HepG2 (cell line): ENCODE measurements around the gene RPL32. TPM values are rescaled to one million over a fixed set of nuclear protein-coding genes. Genes with fewer than 3 reads are reported as not detected.
A peak's percentile ranks its signal among the peaks of the same experiment; 100 is the strongest.

Source experiments
- HBP1 ChIP-seq: IDR thresholded peaks from 2 replicates; pipeline ENCODE4 v1.6.1; 2016; ENCODE audit warnings: low read depth, control low read depth
- KLF13 ChIP-seq: sonication (generic); formaldehyde crosslinking; IDR thresholded peaks from 2 replicates; pipeline ENCODE4 v1.4.0; 2020; ENCODE audit warnings: mild to moderate bottlenecking, missing genetic modification reagents
- MXD1 ChIP-seq: sonication (generic); formaldehyde crosslinking; IDR thresholded peaks from 2 replicates; pipeline ENCODE4 v1.4.0; 2020; ENCODE audit warnings: mild to moderate bottlenecking, missing genetic modification reagents
- NFYC ChIP-seq: IDR thresholded peaks from 2 replicates; pipeline ENCODE4 v1.6.1; 2016; ENCODE audit warnings: missing genetic modification reagents, missing compliant biosample characterization
- NR2F1 ChIP-seq, 2 experiments: fragments of 450-650 bp in 1 of 2; formaldehyde crosslinking in 1 of 2; IDR thresholded peaks; 2 replicates each; pipeline versions ENCODE4 v1.5.0 to v1.6.1; 2016 to 2020; ENCODE audit warnings: mild to moderate bottlenecking in 1 of 2, missing compliant biosample characterization in 1 of 2, missing genetic modification reagents in 1 of 2, moderate library complexity in 1 of 2
- PRPF4 ChIP-seq: fragments of 200-400 bp; formaldehyde crosslinking; IDR thresholded peaks from 2 replicates; pipeline ENCODE4 v1.6.1; 2016; ENCODE audit warnings: low read length, low read depth; ENCODE audit not compliant: poor library complexity, severe bottlenecking
- RAD21 ChIP-seq: fragments of 450-650 bp; formaldehyde crosslinking; IDR thresholded peaks from 2 replicates; pipeline ENCODE4 v1.5.0; 2020; ENCODE audit warnings: mild to moderate bottlenecking
- RBFOX2 ChIP-seq: fragments of 200-400 bp; formaldehyde crosslinking; IDR thresholded peaks from 2 replicates; pipeline ENCODE4 v1.6.1; 2017; ENCODE audit warnings: low read depth, mild to moderate bottlenecking, low read length
- RFXAP ChIP-seq: sonication (generic); formaldehyde crosslinking; IDR thresholded peaks from 2 replicates; pipeline ENCODE4 v1.4.0; 2020; ENCODE audit warnings: missing genetic modification reagents, borderline replicate concordance
- SMARCC2 ChIP-seq: fragments of 450-650 bp; IDR thresholded peaks from 2 replicates; pipeline ENCODE4 v1.6.1; 2017; ENCODE audit warnings: antibody characterized with exemption, mild to moderate bottlenecking
- SP4 ChIP-seq: sonication (generic); formaldehyde crosslinking; IDR thresholded peaks from 2 replicates; pipeline ENCODE4 v1.8.1; 2023; ENCODE audit warnings: mild to moderate bottlenecking, missing genetic modification reagents
- TBP ChIP-seq: sonication (generic); formaldehyde crosslinking; IDR thresholded peaks from 2 replicates; pipeline ENCODE4 v1.5.0; 2020; ENCODE audit warnings: missing genetic modification reagents
- TFDP2 ChIP-seq: sonication (generic); formaldehyde crosslinking; IDR thresholded peaks from 2 replicates; pipeline ENCODE4 v1.4.0; 2020; ENCODE audit warnings: missing genetic modification reagents
- THRA ChIP-seq: sonication (generic); formaldehyde crosslinking; IDR thresholded peaks from 2 replicates; pipeline ENCODE4 v1.4.0; 2020; ENCODE audit warnings: missing genetic modification reagents, borderline replicate concordance
- YEATS2 ChIP-seq: sonication (generic); formaldehyde crosslinking; IDR thresholded peaks from 2 replicates; pipeline ENCODE4 v1.4.0; 2020; ENCODE audit warnings: missing genetic modification reagents, borderline replicate concordance
- ZBTB1 ChIP-seq: sonication (generic); formaldehyde crosslinking; IDR thresholded peaks from 2 replicates; pipeline ENCODE4 v1.4.0; 2020; ENCODE audit warnings: missing genetic modification reagents, borderline replicate concordance
- ZBTB34 ChIP-seq: sonication (generic); formaldehyde crosslinking; IDR thresholded peaks from 2 replicates; pipeline ENCODE4 v1.8.0; 2022; ENCODE audit warnings: mild to moderate bottlenecking, missing genetic modification reagents
- ZFP36L1 ChIP-seq: sonication (generic); formaldehyde crosslinking; IDR thresholded peaks from 2 replicates; pipeline ENCODE4 v1.8.0; 2022; ENCODE audit warnings: mild to moderate bottlenecking, missing genetic modification reagents, moderate library complexity
- ZFP62 ChIP-seq: sonication (generic); formaldehyde crosslinking; IDR thresholded peaks from 2 replicates; pipeline ENCODE4 v1.4.0; 2020; ENCODE audit warnings: missing genetic modification reagents
- ZMYM2 ChIP-seq: sonication (generic); formaldehyde crosslinking; IDR thresholded peaks from 2 replicates; pipeline ENCODE4 v1.8.0; 2022; ENCODE audit warnings: mild to moderate bottlenecking, missing genetic modification reagents
- ZNF235 ChIP-seq: sonication (generic); formaldehyde crosslinking; IDR thresholded peaks from 2 replicates; pipeline ENCODE4 v1.8.1; 2023; ENCODE audit warnings: mild to moderate bottlenecking, missing genetic modification reagents, borderline replicate concordance
- ZNF30 ChIP-seq: sonication (generic); formaldehyde crosslinking; IDR thresholded peaks from 2 replicates; pipeline ENCODE4 v1.5.0; 2020; ENCODE audit warnings: mild to moderate bottlenecking, missing genetic modification reagents
- ZNF337 ChIP-seq: sonication (generic); formaldehyde crosslinking; IDR thresholded peaks from 2 replicates; pipeline ENCODE4 v1.5.1; 2020; ENCODE audit warnings: missing genetic modification reagents, low read depth, mild to moderate bottlenecking, borderline replicate concordance
- polyA plus RNA-seq, 8 experiments: library from polyadenylated mRNA; depleted of rRNA in 3 of 8; stranded (reverse) in 7 of 8; unstranded in 1 of 8; fragments of >200 nt; fragmentation: Illumina TruSeq in 4 of 8; extraction: Trizol in 4 of 8; gene quantifications; 2 replicates each; pipeline versions ENCODE4 v1.2.1 to v1.2.3, GENCODE V29; 2011 to 2016; ENCODE audit warnings: low read depth in 4 of 8, missing spikeins in 1 of 8, mixed read lengths in 1 of 8; ENCODE audit not compliant: insufficient read depth in 1 of 8
- total RNA-seq, 5 experiments: library from RNA; depleted of rRNA; stranded (reverse); fragments of >200 nt; fragmentation: Illumina TruSeq; extraction: Trizol; gene quantifications; 2 replicates each; pipeline ENCODE4 v1.2.3, GENCODE V29; 2016; ENCODE audit warnings: low read depth in 1 of 5

RPL32 gene
- total and polyA plus RNA-seq, 2 of the 13 experiments (the other 11 are each of a cell fraction or from before 2014, with no cell fraction given): 1,781 to 2,401 TPM

- TF ChIP-seq PRPF4 (no peak), ZNF30 (CRISPR knock-in tag) (no peak), YEATS2 (0 out of 2 replicates have a peak, but pooled peaks have one; percentile 53), RFXAP (CRISPR knock-in tag) (no peak), RBFOX2 (peak; percentile 54), SMARCC2 (no peak), NFYC (CRISPR knock-in tag) (no peak), ZNF235 (no peak), HBP1 (no peak), KLF13 (CRISPR knock-in tag) (peak; percentile 56; the same call in 1 of the 2 replicates), MXD1 (CRISPR knock-in tag) (peak; percentile 70; the same call in 1 of the 2 replicates), TFDP2 (CRISPR knock-in tag) (no peak), ZMYM2 (CRISPR knock-in tag) (no peak), ZBTB1 (CRISPR knock-in tag) (no peak), SP4 (peak; percentile 96), NR2F1 (CRISPR knock-in tag; IDR thresholded peaks at IDR 0.05) (no peak), ZFP36L1 (CRISPR knock-in tag) (no peak), RAD21 (CRISPR knock-in tag) (peak; percentile 84), ZBTB34 (CRISPR knock-in tag) (0 out of 2 replicates have a peak, but pooled peaks have one; percentile 47), ZNF337 (no peak), THRA (CRISPR knock-in tag) (no peak; the same call in 1 of the 2 replicates), ZFP62 (CRISPR knock-in tag) (no peak), TBP (CRISPR knock-in tag) (no peak)
Observed at GRCh38 chr3:12810013-12810780, 31.2 kb downstream of the RPL32 start (continued).
